Measurements from ENCODE around the gene SNX18. TPM values are rescaled to one million over a fixed set of nuclear protein-coding genes. Genes with fewer than 3 reads are reported as not detected.

The SNX18 gene
- total RNA-seq, 2 donors from 2014 or later, result 19.8 to 31.8 TPM

GRCh38 chr5:54537725-54538124 is 20.2 kb downstream of the SNX18 start:
- H3K36me3 Mint-ChIP-seq, result no peaks in the 10 kb centered on the region
- ATAC-seq, result no peak
- H3K4me1 Mint-ChIP-seq (ENCODE audit: low read depth in 2 of 2), result peaks cover 57 to 72% of the 10 kb centered on the region in 2 donors
- no peak for DNase-seq (ENCODE audit: low spot score)
- H3K27me3 Mint-ChIP-seq, result no peaks in the 10 kb centered on the region
- H3K9me3 Mint-ChIP-seq, result no peaks in the 10 kb centered on the region
- H3K4me3 Mint-ChIP-seq, result peak overlapping the region; percentile 55
- peak overlapping the region; percentile 67 to 86 for H3K27ac Mint-ChIP-seq

- no peaks in the 10 kb centered on the region for H3K27me3 Mint-ChIP-seq
- peak overlapping the region; percentile 55 for H3K4me3 Mint-ChIP-seq
Observed at GRCh38 chr5:54538156-54538555, 20.6 kb downstream of the SNX18 start.

GRCh38 chr5:54539001-54539400 is 21.4 kb downstream of the SNX18 start:
- peak overlapping the region; percentile 51 to 66 for H3K27ac Mint-ChIP-seq
- peaks cover 1% of the 10 kb centered on the region for H3K36me3 Mint-ChIP-seq
- H3K9me3 Mint-ChIP-seq, result no peaks in the 10 kb centered on the region
- no peaks in the 10 kb centered on the region for H3K27me3 Mint-ChIP-seq
- no peak overlapping the region for H3K4me3 Mint-ChIP-seq
- no peak for DNase-seq (ENCODE audit: low spot score)
- peaks cover 52 to 67% of the 10 kb centered on the region in 2 donors for H3K4me1 Mint-ChIP-seq (ENCODE audit: low read depth in 2 of 2)
- ATAC-seq, result no peak

More at GRCh38 chr5:54538156-54538555, 20.6 kb downstream of the SNX18 start:
- no peaks in the 10 kb centered on the region for H3K9me3 Mint-ChIP-seq
- H3K4me1 Mint-ChIP-seq (ENCODE audit: low read depth in 2 of 2), result peaks cover 58 to 74% of the 10 kb centered on the region in 2 donors
- DNase-seq (ENCODE audit: low spot score), result no peak
- peak overlapping the region; percentile 67 to 86 for H3K27ac Mint-ChIP-seq
- H3K36me3 Mint-ChIP-seq, result no peaks in the 10 kb centered on the region
- ATAC-seq, result no peak

- Mint-ChIP-seq H3K4me3 (no peak overlapping the region), H3K27me3 (no peaks in the 10 kb centered on the region), H3K9me3 (no peaks in the 10 kb centered on the region), H3K27ac (peak overlapping the region; percentile 51 to 66), H3K36me3 (peaks cover 5% of the 10 kb centered on the region), H3K4me1 (ENCODE audit: low read depth in 2 of 2) (peaks cover 46 to 58% of the 10 kb centered on the region in 2 donors)
- ATAC-seq, result no peak
- no peak for DNase-seq (ENCODE audit: low spot score)
Observed at GRCh38 chr5:54540286-54540685, 22.7 kb downstream of the SNX18 start.

- peaks cover 36 to 47% of the 10 kb centered on the region in 2 donors for H3K4me1 Mint-ChIP-seq (ENCODE audit: low read depth in 2 of 2)
- H3K9me3 Mint-ChIP-seq, result no peaks in the 10 kb centered on the region
- no peaks in the 10 kb centered on the region for H3K27me3 Mint-ChIP-seq
- peaks cover 5% of the 10 kb centered on the region for H3K36me3 Mint-ChIP-seq
- DNase-seq (ENCODE audit: low spot score) (no peak), ATAC-seq (no peak)
- H3K4me3 Mint-ChIP-seq, result no peak overlapping the region
- H3K27ac Mint-ChIP-seq, result peak overlapping the region in 1 of 2 donors; percentile 70
Observed at GRCh38 chr5:54541823-54542783, 24.5 kb downstream of the SNX18 start.

GRCh38 chr5:54544044-54544443 is 26.5 kb downstream of the SNX18 start:
- ATAC-seq (no peak), DNase-seq (ENCODE audit: low spot score) (no peak)
- Mint-ChIP-seq H3K9me3 (no peaks in the 10 kb centered on the region), H3K4me3 (no peak overlapping the region), H3K4me1 (ENCODE audit: low read depth in 2 of 2) (peaks cover 29 to 30% of the 10 kb centered on the region in 2 donors), H3K27ac (no peak overlapping the region), H3K27me3 (no peaks in the 10 kb centered on the region), H3K36me3 (peaks cover 5% of the 10 kb centered on the region)

GRCh38 chr5:54545796-54546195 is 28.2 kb downstream of the SNX18 start:
- no peak overlapping the region for H3K4me3 Mint-ChIP-seq
- ATAC-seq (no peak), DNase-seq (ENCODE audit: low spot score) (no peak)
- H3K9me3 Mint-ChIP-seq, result no peaks in the 10 kb centered on the region
- H3K4me1 Mint-ChIP-seq (ENCODE audit: low read depth in 2 of 2), result peaks cover 22 to 27% of the 10 kb centered on the region in 2 donors
- no peaks in the 10 kb centered on the region for H3K27me3 Mint-ChIP-seq
- peaks cover 5% of the 10 kb centered on the region for H3K36me3 Mint-ChIP-seq
- H3K27ac Mint-ChIP-seq, result no peak overlapping the region

GRCh38 chr5:54547711-54548250 is 30.2 kb downstream of the SNX18 start:
- H3K36me3 Mint-ChIP-seq, result peaks cover 5% of the 10 kb centered on the region
- H3K9me3 Mint-ChIP-seq, result no peaks in the 10 kb centered on the region
- H3K27ac Mint-ChIP-seq, result no peak overlapping the region
- H3K4me1 Mint-ChIP-seq (ENCODE audit: low read depth in 2 of 2), result peaks cover 9 to 17% of the 10 kb centered on the region in 2 donors
- DNase-seq (ENCODE audit: low spot score), result no peak
- no peaks in the 10 kb centered on the region for H3K27me3 Mint-ChIP-seq
- no peak for ATAC-seq
- no peak overlapping the region for H3K4me3 Mint-ChIP-seq

GRCh38 chr5:54548565-54548964 is 31.0 kb downstream of the SNX18 start:
- Mint-ChIP-seq H3K4me1 (ENCODE audit: low read depth in 2 of 2) (peaks cover 4 to 18% of the 10 kb centered on the region in 2 donors), H3K27me3 (no peaks in the 10 kb centered on the region), H3K9me3 (no peaks in the 10 kb centered on the region), H3K4me3 (no peak overlapping the region), H3K27ac (no peak overlapping the region), H3K36me3 (peaks cover 5% of the 10 kb centered on the region)
- DNase-seq (ENCODE audit: low spot score) (no peak), ATAC-seq (no peak)

GRCh38 chr5:54551292-54551691 is 33.7 kb downstream of the SNX18 start:
- no peak for ATAC-seq
- no peak overlapping the region for H3K4me3 Mint-ChIP-seq
- no peak overlapping the region for H3K27ac Mint-ChIP-seq
- H3K36me3 Mint-ChIP-seq, result no peaks in the 10 kb centered on the region
- H3K4me1 Mint-ChIP-seq (ENCODE audit: low read depth in 2 of 2), result peaks cover 0 to 17% of the 10 kb centered on the region in 2 donors
- no peaks in the 10 kb centered on the region for H3K27me3 Mint-ChIP-seq
- H3K9me3 Mint-ChIP-seq, result no peaks in the 10 kb centered on the region
- DNase-seq (ENCODE audit: low spot score), result no peak

GRCh38 chr5:54551926-54552325 is 34.4 kb downstream of the SNX18 start:
- no peak for DNase-seq (ENCODE audit: low spot score)
- no peak for ATAC-seq
- no peaks in the 10 kb centered on the region for H3K27me3 Mint-ChIP-seq

GRCh38 chr5:54552446-54552845 is 34.9 kb downstream of the SNX18 start:
- no peaks in the 10 kb centered on the region for H3K36me3 Mint-ChIP-seq
- no peaks in the 10 kb centered on the region for H3K9me3 Mint-ChIP-seq
- peak overlapping the region in 1 of 2 donors; percentile 15 for H3K27ac Mint-ChIP-seq
- DNase-seq (ENCODE audit: low spot score), result no peak
- H3K4me1 Mint-ChIP-seq (ENCODE audit: low read depth in 2 of 2), result peaks cover 0 to 17% of the 10 kb centered on the region in 2 donors
- H3K27me3 Mint-ChIP-seq, result no peaks in the 10 kb centered on the region
- H3K4me3 Mint-ChIP-seq, result no peak overlapping the region
- ATAC-seq, result no peak

More at GRCh38 chr5:54551926-54552325, 34.4 kb downstream of the SNX18 start:
- peaks cover 0 to 17% of the 10 kb centered on the region in 2 donors for H3K4me1 Mint-ChIP-seq (ENCODE audit: low read depth in 2 of 2)
- no peak overlapping the region for H3K4me3 Mint-ChIP-seq
- H3K36me3 Mint-ChIP-seq, result no peaks in the 10 kb centered on the region
- H3K9me3 Mint-ChIP-seq, result no peaks in the 10 kb centered on the region
- no peak overlapping the region for H3K27ac Mint-ChIP-seq

- H3K27ac Mint-ChIP-seq, result peak overlapping the region in 1 of 2 donors; percentile 39
- ATAC-seq, result no peak
- no peaks in the 10 kb centered on the region for H3K9me3 Mint-ChIP-seq
- H3K36me3 Mint-ChIP-seq, result no peaks in the 10 kb centered on the region
- no peak overlapping the region for H3K4me3 Mint-ChIP-seq
- no peaks in the 10 kb centered on the region for H3K27me3 Mint-ChIP-seq
- peaks cover 0 to 17% of the 10 kb centered on the region in 2 donors for H3K4me1 Mint-ChIP-seq (ENCODE audit: low read depth in 2 of 2)
- DNase-seq (ENCODE audit: low spot score), result no peak
Observed at GRCh38 chr5:54553659-54554207, 36.2 kb downstream of the SNX18 start.

- Mint-ChIP-seq H3K4me3 (no peak overlapping the region), H3K27ac (no peak overlapping the region), H3K36me3 (no peaks in the 10 kb centered on the region), H3K27me3 (no peaks in the 10 kb centered on the region), H3K4me1 (ENCODE audit: low read depth in 2 of 2) (peaks cover 8 to 15% of the 10 kb centered on the region in 2 donors), H3K9me3 (no peaks in the 10 kb centered on the region)
- no peak for ATAC-seq
- no peak for DNase-seq (ENCODE audit: low spot score)
Observed at GRCh38 chr5:54556141-54556540, 38.6 kb downstream of the SNX18 start.

Measured in natural killer cell treated with Interleukin-12 subunit alpha and Interleukin-12 subunit beta and Interleukin-15 and Interleukin-18, amount 100 ng/mL, for 72 hours (primary cell).